Posterior vena cava (tissue), 2 donors: Measurements from ENCODE around the gene KAZN. TPM values are rescaled to one million over a fixed set of nuclear protein-coding genes. Genes with fewer than 3 reads are reported as not detected.
"Not testable (repeated sequence)": the region's sequence is repeated elsewhere in the genome, so short reads cannot be mapped to it uniquely, and the experiment has no call there.

Experiments used
- DNase-seq: peaks from one replicate; pipeline ENCODE4 v3.0.0-alpha.2; 2020; ENCODE audit warnings: low spot score
- intact Hi-C, 2 donors: fragments of 100-400 bp; cut with DNase I; formaldehyde crosslinking; loops; one replicate each; pipeline versions ENCODE4 v1.14.1 to v1.14.2; 2022 to 2023
- long read RNA-seq, 2 donors: library from polyadenylated mRNA; unstranded; transcript quantifications; one replicate each; pipeline ENCODE4 v2.0.0, GENCODE V29; 2020 to 2021
- total RNA-seq, 2 donors: library from RNA; stranded (reverse); fragmentation: NEBNext Ultra II Directional; extraction: Animal tissue kit (Norgen Biotek cat#: 25700); gene quantifications; one replicate each; pipeline ENCODE4 v1.2.1, GENCODE V29; 2021
- donor health status: DM: yes; HTN: yes; CAD: no.
- donor health status: DM: yes; HTN: yes; CAD: no.

KAZN gene
- total RNA-seq = 10 to 100 TPM in 1 of 2 donors, 1 to 10 TPM in 1; 6.2 to 10.8 TPM
- long read RNA-seq, donor 1, partial matches to known transcripts = 0 of 30 reads
- long read RNA-seq, donor 1, other reads (novel, unspliced or antisense) = 30 of 30 reads
- long read RNA-seq, donor 2, partial matches to known transcripts = 1 of 11 reads
- long read RNA-seq, donor 2, other reads (novel, unspliced or antisense) = 9 of 11 reads

DNA sequence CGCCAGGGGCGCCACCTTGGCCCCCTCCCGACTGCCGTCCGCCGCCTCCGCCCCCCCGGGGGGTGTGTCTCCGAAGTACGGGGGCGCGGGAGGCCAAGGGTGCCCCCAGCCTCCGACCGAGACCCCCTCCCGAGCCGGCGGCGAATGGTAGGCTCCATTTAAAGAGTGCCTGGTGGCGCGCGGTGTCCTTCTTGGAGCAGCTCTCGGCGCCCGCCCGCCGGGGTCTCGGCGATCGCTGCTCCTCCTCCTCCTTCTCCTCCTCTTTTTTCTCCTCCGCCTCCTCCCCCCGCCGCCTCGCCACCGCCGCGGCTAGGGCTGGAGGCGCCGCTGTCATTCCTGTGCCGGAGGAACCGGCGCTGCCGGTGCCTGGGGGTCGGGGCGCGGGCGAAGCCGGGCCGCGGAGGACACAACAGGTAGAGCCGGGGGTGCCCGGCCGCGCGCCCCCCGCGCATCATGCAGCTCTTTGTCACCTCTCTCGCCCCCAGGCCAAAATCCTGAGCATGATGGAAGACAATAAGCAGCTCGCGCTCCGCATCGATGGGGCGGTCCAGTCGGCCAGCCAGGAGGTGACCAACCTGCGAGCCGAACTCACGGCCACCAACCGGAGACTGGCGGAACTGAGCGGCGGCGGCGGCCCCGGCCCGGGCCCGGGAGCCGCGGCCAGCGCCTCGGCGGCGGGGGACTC lies at the start of gene KAZN:
Gene KAZN, plus strand, starts transcription at position 188 of the 685 bp plus-strand sequence.
- DNase-seq = no peak
- intact Hi-C loops = no loop called here

DNA sequence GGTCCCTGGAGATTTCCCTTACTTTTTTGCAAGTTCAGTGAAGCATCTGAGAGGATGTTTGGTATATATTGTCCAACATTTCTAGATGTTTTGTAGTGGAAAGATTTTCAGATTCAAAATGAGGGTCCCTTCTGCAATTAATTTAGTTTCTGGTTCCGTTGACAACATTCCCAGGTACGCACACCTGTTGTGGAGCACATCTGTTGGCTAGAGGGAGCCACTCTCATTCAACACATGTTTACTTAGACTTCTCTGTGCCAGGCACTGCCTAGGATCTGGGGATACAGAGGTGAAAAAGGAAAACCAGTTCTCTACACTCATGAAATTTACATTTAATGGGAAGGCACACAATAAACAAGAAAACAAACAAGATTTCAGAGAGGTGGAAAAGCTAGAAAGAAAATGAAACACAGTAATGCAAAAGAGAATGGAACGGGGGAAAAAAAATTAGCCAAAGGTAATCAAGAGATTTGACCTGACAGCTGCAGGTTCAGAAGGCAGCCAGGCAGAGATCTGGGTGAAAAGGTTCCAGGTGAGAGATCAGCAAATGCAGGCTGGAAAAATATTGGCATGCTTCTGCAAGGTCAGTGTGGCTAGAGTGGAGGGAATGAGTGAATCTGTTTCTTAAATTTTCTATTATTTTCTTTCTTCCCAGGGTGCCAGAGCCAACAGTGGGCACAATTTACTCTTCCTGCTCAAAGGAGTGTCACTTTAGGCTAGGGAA lies 48.4 kb upstream of the KAZN start:
- no peak for DNase-seq
- intact Hi-C loops = loop anchor here in 1 of 2 donors (5.0 kb wide), 1 partner anchor 63 kb away; no protein-coding TSS in a partner anchor

DNA sequence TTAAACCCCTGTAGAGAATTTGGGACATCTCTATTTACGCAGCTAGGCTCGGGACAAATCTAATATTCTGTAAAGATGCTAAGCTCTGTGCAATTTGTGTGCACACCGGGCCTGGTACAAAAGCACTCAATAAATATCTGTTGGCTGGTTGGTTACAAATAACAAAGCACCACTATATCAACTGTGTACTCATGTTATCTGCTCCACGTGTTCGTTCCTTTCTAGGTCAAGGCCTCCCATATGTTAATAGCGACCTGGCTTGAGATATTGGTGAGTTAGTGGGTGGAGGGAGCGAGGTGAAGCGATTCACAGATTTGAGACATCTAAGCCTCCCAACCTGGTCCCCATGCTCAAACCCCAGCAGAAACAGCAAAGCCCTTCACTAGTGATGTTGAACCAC lies 47.1 kb upstream of the KAZN start:
- intact Hi-C loops = no loop called here
- DNase-seq = no peak

- intact Hi-C loops = no loop called here
- no peak for DNase-seq
These were observed 46.1 kb upstream of the KAZN start for GRCh38 chr1:14552246-14552965.

- no peak for DNase-seq
- intact Hi-C loops = no loop called here
These were observed 44.8 kb upstream of the KAZN start for GRCh38 chr1:14553711-14554110.

- intact Hi-C loops = no loop called here
- DNase-seq = no peak
These were observed 43.4 kb upstream of the KAZN start for GRCh38 chr1:14555091-14555490.

GRCh38 chr1:14561014-14561693 lies 37.3 kb upstream of the KAZN start:
- intact Hi-C loops = no loop called here
- no peak for DNase-seq

GRCh38 chr1:14565090-14565489 lies 33.4 kb upstream of the KAZN start:
- intact Hi-C loops = no loop called here
- DNase-seq = no peak

GRCh38 chr1:14567056-14567455 lies 31.4 kb upstream of the KAZN start:
- DNase-seq = no peak
- intact Hi-C loops = no loop called here

- intact Hi-C loops = no loop called here
- no peak for DNase-seq
These were observed 30.6 kb upstream of the KAZN start for GRCh38 chr1:14567903-14568302.

GRCh38 chr1:14568716-14569355 lies 29.6 kb upstream of the KAZN start:
- intact Hi-C loops = no loop called here
- no peak for DNase-seq

DNA sequence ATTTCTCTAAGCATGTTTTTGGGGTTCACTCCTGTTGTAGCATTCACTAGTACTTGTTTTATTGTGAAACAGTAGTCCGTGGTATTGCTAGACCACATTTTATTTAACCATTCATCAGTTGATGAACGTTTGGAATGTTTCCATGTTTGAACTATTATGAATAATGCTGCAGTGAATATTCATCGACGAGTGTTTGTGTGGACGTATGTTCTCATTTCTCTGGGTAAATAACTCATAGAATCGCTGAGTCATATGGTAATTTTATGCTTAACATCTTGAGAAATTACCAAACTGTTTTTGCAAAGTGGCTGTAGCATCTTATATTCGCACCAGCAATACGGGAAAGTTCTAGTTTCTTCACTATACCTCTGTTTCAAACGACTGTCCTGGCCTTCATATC lies 28.0 kb upstream of the KAZN start:
- intact Hi-C loops = no loop called here
- no peak for DNase-seq

DNA sequence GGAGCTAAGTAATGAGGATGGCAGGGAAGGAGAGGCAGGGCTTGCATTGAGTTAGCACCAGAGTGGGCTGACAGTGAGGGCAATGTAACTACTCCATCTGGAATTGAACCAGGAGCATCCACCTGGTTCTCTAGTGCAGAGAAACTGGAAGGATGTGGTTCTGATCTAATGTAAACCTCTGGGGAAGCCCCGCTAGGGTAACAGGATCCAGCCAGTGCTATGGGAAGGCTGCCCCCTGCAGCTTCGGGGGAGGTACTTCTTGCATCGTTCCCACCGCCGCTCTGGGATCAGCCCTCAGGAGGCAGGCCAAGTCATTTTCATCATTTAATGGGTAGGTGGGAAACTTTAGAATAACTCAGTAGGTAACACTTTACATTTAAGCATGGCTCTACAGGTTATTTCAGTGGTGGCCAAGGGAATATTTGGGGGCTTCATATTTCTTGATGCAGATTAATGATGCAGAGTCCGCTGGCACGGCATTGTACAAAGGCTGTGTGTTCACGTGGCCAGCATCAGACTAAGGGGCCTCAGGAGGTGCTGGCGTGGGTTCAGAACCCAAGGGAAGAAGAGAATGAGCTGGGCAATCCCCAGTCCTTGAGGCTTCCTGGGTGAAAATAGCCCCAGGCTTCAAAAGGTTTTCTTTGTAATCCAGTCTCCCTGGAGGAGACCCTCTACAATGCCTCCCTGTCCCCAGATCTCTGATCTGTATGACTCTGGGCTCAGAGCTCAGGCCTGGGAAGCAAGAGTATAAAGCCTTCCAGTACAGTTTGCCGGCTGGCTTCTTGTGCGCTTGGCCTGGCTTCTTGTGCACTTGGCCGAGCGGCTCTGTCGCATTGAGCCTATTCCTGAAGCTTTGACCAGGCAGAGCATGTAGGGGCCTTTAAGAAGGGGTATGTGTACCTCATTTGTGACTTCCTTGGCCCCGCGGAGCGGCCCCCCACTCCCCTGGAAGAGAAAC lies 26.4 kb upstream of the KAZN start:
- intact Hi-C loops = no loop called here
- no peak for DNase-seq

DNA sequence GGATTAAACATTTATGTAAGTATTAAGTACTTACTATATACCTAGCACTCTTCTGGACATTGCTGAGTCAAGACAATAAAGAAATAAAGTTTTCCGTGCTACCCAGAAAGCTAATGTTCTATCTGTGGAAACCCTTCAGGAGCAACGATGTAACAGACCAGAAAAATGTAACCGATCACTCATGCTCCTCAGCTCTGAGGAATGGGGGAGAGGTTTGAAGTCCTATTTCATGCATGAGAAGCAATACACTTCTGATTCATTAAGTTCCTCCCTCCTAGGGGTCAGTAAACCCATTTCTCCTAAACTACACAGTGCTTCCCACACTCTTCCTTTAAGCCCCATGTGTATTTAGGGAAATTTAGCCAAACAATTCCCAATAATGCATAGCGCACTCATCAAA lies 25.6 kb upstream of the KAZN start:
- DNase-seq = no peak
- intact Hi-C loops = no loop called here

- intact Hi-C loops = no loop called here
- DNase-seq = no peak
These were observed 22.3 kb upstream of the KAZN start for GRCh38 chr1:14576155-14576554.

DNA sequence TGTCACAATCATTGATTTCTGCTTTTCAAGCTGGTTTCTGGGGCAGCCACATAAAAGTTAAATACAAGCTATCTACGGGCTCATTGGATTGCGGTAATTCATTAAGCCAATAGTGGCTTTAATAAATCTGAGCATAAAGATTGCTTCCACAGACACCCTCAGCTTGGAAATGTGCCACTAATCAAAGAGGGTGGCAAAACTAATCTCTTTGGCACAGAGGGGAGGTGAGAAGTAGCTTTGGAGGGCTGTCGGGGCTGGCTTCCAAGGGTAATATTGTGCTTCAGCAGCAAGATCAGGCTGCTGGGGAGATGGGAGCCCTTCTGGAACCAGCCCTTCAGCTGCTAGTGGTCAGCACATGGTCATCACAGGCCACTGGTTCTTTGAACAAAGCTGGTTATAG lies 21.2 kb upstream of the KAZN start:
- intact Hi-C loops = no loop called here
- no peak for DNase-seq

DNA sequence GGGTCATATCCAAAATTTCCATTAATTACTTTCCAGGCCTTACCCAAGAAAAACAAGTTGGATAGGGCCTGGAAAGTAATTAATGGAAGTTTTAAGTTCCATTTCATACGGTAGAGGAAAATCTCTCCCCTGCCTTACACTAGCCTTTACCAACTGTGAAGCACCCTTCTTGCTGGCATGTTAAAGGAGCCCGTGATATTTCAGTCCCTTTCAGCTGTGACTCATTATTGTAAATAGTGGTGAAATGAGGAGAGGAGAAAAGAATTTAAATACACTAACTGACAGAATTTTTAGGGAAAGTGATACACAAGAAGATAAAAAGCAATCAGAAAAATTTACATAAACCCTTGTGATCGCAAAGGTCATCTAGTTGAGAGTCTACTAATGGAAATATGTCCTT lies 20.3 kb upstream of the KAZN start:
- intact Hi-C loops = no loop called here
- no peak for DNase-seq

DNA sequence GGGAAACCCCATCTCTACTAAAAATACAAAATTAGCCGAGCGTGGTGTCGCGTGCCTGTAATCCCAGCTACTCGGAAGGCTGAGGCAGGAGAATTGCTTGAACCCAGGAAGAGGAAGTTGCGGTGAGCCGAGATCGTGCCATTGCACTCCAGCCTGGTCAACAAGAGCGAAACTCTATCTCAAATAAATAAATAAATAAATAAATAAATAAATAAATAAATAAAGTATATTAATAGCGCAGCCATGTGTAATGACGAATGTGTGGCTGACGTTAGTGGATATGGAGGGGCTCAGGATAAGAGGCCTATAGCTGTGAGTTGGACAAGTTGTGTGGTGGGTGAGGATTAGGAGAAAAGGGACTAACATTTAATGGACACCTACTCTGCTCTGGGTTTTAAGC lies 18.2 kb upstream of the KAZN start:
- intact Hi-C loops, DNase-seq: not testable (repeated sequence)
